Osteoblast (primary cell): Measurements from ENCODE around the gene DOCK10. TPM values are rescaled to one million over a fixed set of nuclear protein-coding genes. Genes with fewer than 3 reads are reported as not detected.
"Not testable (repeated sequence)": the region's sequence is repeated elsewhere in the genome, so short reads cannot be mapped to it uniquely, and the experiment has no call there.

Source experiments
- DNase-seq: peaks from one replicate; pipeline ENCODE4 v3.0.0; 2011; ENCODE audit warnings: low spot score, mixed read lengths; ENCODE audit not compliant: insufficient read length; ENCODE audit errors: missing footprints
- H2AFZ ChIP-seq: 2 replicates; pipeline ENCODE4 v1.6.0; 2011; ENCODE audit warnings: mild to moderate bottlenecking, low read length
- H3K27ac ChIP-seq: 2 replicates; pipeline ENCODE4 v1.5.1; 2011; ENCODE audit warnings: mild to moderate bottlenecking, low read depth, low read length, moderate library complexity
- H3K27me3 ChIP-seq: 2 replicates; pipeline ENCODE4 v1.6.0; 2012; ENCODE audit warnings: mild to moderate bottlenecking, control low read depth, inconsistent platforms, low read length, moderate library complexity; ENCODE audit not compliant: insufficient read depth
- H3K36me3 ChIP-seq: 2 replicates; pipeline ENCODE4 v1.5.1; 2011; ENCODE audit warnings: mild to moderate bottlenecking, low read length, control low read depth, moderate library complexity; ENCODE audit not compliant: insufficient read depth
- H3K4me1 ChIP-seq: 2 replicates; pipeline ENCODE4 v1.5.1; 2011; ENCODE audit warnings: mild to moderate bottlenecking, low read length, control low read depth, moderate library complexity; ENCODE audit not compliant: insufficient read depth
- H3K4me2 ChIP-seq: 2 replicates; pipeline ENCODE4 v1.6.0; 2011; ENCODE audit warnings: mild to moderate bottlenecking, low read length; ENCODE audit not compliant: insufficient read depth
- H3K4me3 ChIP-seq: fragments of 200-600 bp; sonication (generic); 3 replicates; pipeline ENCODE4 v1.5.1; 2012; ENCODE audit warnings: mild to moderate bottlenecking, low read length, inconsistent platforms; ENCODE audit not compliant: insufficient read depth
- H3K79me2 ChIP-seq: 2 replicates; pipeline ENCODE4 v1.6.0; 2012; ENCODE audit warnings: mild to moderate bottlenecking, low read length, control low read depth, inconsistent platforms; ENCODE audit not compliant: insufficient read depth
- H3K9me3 ChIP-seq: 2 replicates; pipeline ENCODE4 v1.5.1; 2011; ENCODE audit warnings: low read depth, low read length, control low read depth
- H4K20me1 ChIP-seq: 2 replicates; pipeline ENCODE4 v1.6.0; 2012; ENCODE audit warnings: mild to moderate bottlenecking, low read length, control low read depth; ENCODE audit not compliant: insufficient read depth
- total RNA-seq: library from RNA; depleted of rRNA; stranded (reverse); fragments of >200 nt; gene quantifications from 2 replicates; pipeline ENCODE4 v1.2.3, GENCODE V29; 2012
- TF ChIP-seq, protein P1 (sequence below): IDR thresholded peaks from 2 replicates; pipeline ENCODE4 v1.5.1; 2011; ENCODE audit warnings: mild to moderate bottlenecking, low read depth, low read length, moderate library complexity; ENCODE audit errors: extremely low read depth

Gene DOCK10
- total RNA-seq, 1 donor: 33.3 TPM

DNA sequence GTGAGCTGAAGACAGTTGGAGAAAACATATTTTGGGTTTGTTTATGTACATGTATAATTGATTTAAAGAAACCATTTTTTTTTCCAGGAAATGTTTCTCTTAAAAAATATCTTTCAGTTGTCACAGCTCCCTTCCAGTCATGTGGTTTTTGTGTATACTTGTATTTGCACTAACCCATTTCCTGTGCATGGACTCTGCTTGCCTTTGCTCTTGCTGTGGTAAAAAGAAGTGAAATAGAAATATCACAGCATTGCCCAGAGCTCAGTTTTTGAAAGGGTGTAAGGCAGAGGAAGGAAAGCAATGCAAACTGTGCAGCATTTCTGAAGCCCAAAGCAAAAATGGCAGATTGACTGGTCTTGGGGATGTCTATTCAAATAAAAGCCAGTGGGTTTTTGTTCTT is 10.4 kb upstream of the DOCK10 start:
- Histone ChIP-seq H3K27ac (no peak overlapping the region), H4K20me1 (no peaks in the 10 kb centered on the region), H3K4me3 (no peak overlapping the region), H3K9me3 (no peaks in the 10 kb centered on the region), H3K27me3 (no peaks in the 10 kb centered on the region), H2AFZ (no peak overlapping the region), H3K36me3 (no peaks in the 10 kb centered on the region), H3K4me1 (no peaks in the 10 kb centered on the region), H3K79me2 (no peaks in the 10 kb centered on the region), H3K4me2 (no peak overlapping the region)
- no peak for DNase-seq
- TF ChIP-seq, protein P1, sequence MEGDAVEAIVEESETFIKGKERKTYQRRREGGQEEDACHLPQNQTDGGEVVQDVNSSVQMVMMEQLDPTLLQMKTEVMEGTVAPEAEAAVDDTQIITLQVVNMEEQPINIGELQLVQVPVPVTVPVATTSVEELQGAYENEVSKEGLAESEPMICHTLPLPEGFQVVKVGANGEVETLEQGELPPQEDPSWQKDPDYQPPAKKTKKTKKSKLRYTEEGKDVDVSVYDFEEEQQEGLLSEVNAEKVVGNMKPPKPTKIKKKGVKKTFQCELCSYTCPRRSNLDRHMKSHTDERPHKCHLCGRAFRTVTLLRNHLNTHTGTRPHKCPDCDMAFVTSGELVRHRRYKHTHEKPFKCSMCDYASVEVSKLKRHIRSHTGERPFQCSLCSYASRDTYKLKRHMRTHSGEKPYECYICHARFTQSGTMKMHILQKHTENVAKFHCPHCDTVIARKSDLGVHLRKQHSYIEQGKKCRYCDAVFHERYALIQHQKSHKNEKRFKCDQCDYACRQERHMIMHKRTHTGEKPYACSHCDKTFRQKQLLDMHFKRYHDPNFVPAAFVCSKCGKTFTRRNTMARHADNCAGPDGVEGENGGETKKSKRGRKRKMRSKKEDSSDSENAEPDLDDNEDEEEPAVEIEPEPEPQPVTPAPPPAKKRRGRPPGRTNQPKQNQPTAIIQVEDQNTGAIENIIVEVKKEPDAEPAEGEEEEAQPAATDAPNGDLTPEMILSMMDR: no peak

DNA sequence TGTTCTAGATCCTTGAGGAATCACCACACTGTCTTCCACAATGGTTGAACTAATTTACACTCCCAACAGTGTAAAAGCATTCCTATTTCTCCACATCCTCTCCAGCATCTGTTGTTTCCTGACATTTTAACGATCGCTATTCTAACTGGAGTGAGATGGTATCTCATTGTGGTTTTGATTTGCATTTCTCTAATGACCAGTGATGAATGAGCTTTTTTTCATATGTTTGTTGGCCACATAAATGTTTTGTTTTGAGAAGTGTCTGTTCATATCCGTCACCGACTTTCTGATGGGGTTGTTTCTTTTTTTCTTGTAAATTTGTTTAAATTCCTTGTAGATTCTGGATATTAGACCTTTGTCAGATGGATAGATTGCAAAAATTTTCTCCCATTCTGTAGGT is 5.2 kb upstream of the DOCK10 start:
- H2AFZ ChIP-seq, DNase-seq, H3K36me3 ChIP-seq, H3K27me3 ChIP-seq, H3K4me3 ChIP-seq, H3K4me2 ChIP-seq, H3K4me1 ChIP-seq, H3K9me3 ChIP-seq, H3K27ac ChIP-seq, H4K20me1 ChIP-seq, H3K79me2 ChIP-seq: not testable (repeated sequence)

DNA sequence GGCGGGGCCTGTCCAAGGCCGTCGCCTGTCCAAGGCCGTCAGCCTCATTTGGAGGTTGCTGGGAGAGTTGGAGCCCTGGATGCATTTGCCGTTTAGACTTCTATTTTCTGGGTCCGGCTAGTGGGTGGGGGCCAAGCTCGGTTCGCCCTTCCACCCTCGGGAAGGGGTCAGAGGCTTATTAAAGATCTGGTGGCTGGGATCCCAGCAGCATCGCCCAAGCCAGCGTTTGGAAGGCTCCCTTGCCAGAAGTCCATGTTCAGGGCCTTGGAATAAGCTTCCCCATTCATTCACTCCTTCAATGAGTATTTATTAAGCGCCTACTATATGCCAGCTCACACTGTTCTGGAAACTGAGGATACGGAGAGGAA is 516 bp upstream of the DOCK10 start:
- Histone ChIP-seq H3K36me3 (no peaks in the 10 kb centered on the region), H3K27ac (peak overlapping the region; percentile 59), H3K9me3 (no peaks in the 10 kb centered on the region), H3K4me3 (peak overlapping the region; percentile 79), H3K4me2 (peak overlapping the region; percentile 81), H3K79me2 (peaks cover 54% of the 10 kb centered on the region), H3K27me3 (no peaks in the 10 kb centered on the region), H4K20me1 (peaks cover 18% of the 10 kb centered on the region), H2AFZ (peak overlapping the region; percentile 92), H3K4me1 (peaks cover 26% of the 10 kb centered on the region)
- no peak for DNase-seq
- TF ChIP-seq, protein P1: no peak

DNA sequence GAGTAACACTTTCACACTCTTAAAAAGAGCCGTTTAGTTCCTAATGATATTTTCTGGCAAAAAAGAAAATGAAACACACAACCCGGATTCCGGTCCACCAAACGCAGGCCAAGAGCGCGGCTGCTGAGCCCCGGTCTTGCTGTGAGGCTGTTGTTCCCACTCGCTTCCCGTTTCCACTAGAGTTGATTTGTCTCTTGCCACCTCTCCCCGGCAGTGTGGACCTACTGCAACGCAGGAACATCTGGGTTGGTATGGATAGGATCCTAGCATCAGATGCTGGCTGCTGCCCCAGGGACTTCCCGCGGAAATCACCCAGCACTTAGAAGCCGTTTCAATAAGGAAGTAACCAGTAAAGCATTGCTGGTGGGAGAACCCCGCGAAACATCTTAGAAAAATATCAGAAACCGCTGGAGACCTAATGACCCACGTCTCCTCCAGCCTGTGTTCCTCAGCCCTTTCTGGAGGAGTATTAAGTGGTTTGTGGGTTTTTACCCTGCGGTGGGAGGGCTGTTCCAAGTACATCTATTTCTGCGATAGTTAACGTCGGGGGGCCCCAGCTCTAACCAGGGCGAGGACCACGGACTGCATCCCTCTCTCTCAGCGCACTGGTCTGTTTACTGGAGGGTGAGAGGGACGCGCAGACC is 939 bp downstream of the DOCK10 start:
- DNase-seq: peak; percentile 90
- peaks cover 34% of the 10 kb centered on the region for H3K4me1 ChIP-seq
- peak overlapping the region; percentile 62 for H3K27ac ChIP-seq
- peak overlapping the region; percentile 79 for H3K4me3 ChIP-seq
- peak overlapping the region; percentile 61 for H2AFZ ChIP-seq
- peak overlapping the region; percentile 81 for H3K4me2 ChIP-seq
- H3K36me3 ChIP-seq: no peaks in the 10 kb centered on the region
- peaks cover 68% of the 10 kb centered on the region for H3K79me2 ChIP-seq
- no peaks in the 10 kb centered on the region for H3K9me3 ChIP-seq
- no peaks in the 10 kb centered on the region for H3K27me3 ChIP-seq
- TF ChIP-seq, protein P1: no peak
- peaks cover 24% of the 10 kb centered on the region for H4K20me1 ChIP-seq
